Prostate gland (tissue), 2 donors: ENCODE results near the gene SLC25A13.

Experiments used
- POLR2A ChIP-seq: fragments of 450-650 bp; IDR thresholded peaks from one replicate; pipeline ENCODE4 v1.6.1; 2016; ENCODE audit warnings: antibody characterized with exemption, mild to moderate bottlenecking
- POLR2AphosphoS5 ChIP-seq: sonication (generic); formaldehyde crosslinking; IDR thresholded peaks from one replicate; pipeline ENCODE4 v1.6.1; 2017; ENCODE audit warnings: antibody characterized with exemption
- TF ChIP-seq, protein P1 (sequence below), 4 experiments: fragments of 200-600 bp in 2 of 4; fragments of 450-650 bp in 2 of 4; sonication (generic) in 2 of 4; IDR thresholded peaks; 1 replicate in 3 of 4; 2 replicates in 1 of 4; pipeline ENCODE4 v1.5.1; 2016 to 2019; ENCODE audit warnings: antibody characterized with exemption in 4 of 4, mild to moderate bottlenecking in 2 of 4, moderate library complexity in 2 of 4

DNA sequence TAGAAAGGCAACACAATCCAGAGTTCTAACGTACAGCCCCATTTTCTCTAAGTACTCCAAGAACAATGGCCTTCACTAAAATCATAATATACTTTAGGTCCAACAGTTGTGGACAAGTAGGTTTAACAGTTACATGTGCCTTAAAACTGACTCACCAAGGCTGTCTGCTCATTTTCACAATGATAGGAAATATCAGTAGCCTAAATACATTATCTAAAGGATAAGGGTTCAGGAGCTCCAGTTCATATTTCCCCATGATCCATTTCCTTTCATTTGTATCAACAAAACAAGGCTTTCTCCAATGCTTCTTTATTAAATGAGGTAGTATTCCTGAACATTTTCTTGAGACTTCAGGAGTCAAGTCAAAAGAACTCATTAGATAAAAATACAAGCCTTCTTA, 164.0 kb downstream of the SLC25A13 start:
- TF ChIP-seq, protein P1, sequence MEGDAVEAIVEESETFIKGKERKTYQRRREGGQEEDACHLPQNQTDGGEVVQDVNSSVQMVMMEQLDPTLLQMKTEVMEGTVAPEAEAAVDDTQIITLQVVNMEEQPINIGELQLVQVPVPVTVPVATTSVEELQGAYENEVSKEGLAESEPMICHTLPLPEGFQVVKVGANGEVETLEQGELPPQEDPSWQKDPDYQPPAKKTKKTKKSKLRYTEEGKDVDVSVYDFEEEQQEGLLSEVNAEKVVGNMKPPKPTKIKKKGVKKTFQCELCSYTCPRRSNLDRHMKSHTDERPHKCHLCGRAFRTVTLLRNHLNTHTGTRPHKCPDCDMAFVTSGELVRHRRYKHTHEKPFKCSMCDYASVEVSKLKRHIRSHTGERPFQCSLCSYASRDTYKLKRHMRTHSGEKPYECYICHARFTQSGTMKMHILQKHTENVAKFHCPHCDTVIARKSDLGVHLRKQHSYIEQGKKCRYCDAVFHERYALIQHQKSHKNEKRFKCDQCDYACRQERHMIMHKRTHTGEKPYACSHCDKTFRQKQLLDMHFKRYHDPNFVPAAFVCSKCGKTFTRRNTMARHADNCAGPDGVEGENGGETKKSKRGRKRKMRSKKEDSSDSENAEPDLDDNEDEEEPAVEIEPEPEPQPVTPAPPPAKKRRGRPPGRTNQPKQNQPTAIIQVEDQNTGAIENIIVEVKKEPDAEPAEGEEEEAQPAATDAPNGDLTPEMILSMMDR (IDR thresholded peaks at IDR 0.05) = no peak
- TF ChIP-seq POLR2A (no peak), POLR2AphosphoS5 (no peak)
